ENCODE data around the gene GUF1.
A peak's percentile ranks its signal among the peaks of the same experiment; 100 is the strongest.
"Not testable (repeated sequence)": the region's sequence is repeated elsewhere in the genome, so short reads cannot be mapped to it uniquely, and the experiment has no call there.

The GUF1 gene

GRCh38 chr4:44725726-44726037 lies 47.5 kb downstream of the GUF1 start:
- intact Hi-C loops (cut with DNase I; ENCODE audit: low total_unique reads) = no loop called here

DNA sequence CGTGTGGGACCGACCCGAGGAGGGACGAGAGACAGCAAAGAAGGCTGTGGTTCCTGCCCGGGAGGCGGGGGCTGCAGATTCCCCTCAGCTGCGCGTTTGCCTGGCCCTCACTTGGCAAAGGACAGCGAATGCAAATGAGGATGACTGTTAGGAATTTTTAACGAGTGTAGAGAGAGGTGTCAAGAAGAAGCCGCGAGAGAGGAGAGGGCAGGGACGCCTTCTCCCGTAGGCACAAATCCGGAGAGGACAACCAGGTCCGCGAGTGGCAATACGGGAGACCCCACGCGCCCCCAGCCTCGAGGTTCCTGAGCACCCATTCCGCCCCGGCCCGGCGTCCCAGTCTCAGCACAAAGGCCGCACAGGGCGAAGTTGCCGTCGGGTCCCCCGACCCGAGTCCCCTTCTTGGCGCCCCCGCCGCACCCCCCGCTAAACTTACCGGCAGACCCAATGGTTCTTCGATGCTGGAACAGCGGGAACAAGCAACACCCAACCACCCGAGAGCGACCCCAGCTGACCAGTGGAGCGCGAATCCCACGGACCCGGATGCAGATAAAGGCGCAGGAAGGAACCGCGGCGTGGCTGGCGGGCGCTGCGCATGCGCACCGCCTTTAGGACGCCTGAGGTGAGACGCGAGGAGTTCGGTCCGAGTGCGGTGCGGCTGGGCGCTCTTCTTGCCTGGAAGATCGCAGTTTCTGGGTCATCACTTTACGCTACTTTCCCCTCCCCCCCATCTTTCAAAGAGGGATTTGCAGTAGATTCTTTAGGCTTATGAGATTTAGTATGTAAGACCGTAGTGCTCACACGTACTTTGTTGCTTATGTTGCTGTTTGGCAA lies 48.0 kb downstream of the GUF1 start, which contains the start of gene GNPDA2:
TSS of gene GNPDA2 (minus strand) at position 519 of the 834 bp plus-strand sequence. CDS start 4,349 bp downstream, outside the sequence.
- no peak for TF ChIP-seq CTCF (IDR thresholded peaks at IDR 0.05)
- Histone ChIP-seq H3K36me3 (no peaks in the 10 kb centered on the region), H3K4me1 (peaks cover 0 to 21% (median 9%) of the 10 kb centered on the region in 4 donors), H3K4me3 (peak within 1 kb of the TSS; percentile 80), H3K9me3 (no peaks in the 10 kb centered on the region), H3K27me3 (no peaks in the 10 kb centered on the region), H3K27ac (peak within 1 kb of the TSS; percentile 82 to 86)
- intact Hi-C loops (cut with DNase I; ENCODE audit: low total_unique reads) = no loop called here
- peak; percentile 92 to 95 for DNase-seq

More at GRCh38 chr4:44725726-44726037, 47.5 kb downstream of the GUF1 start:
- peak overlapping the region; percentile 80 for H3K4me3 ChIP-seq
- peaks cover 0 to 21% (median 9%) of the 10 kb centered on the region in 4 donors for H3K4me1 ChIP-seq
- H3K27me3 ChIP-seq = no peaks in the 10 kb centered on the region
- peak overlapping the region; percentile 82 to 86 for H3K27ac ChIP-seq
- DNase-seq = peak in 1 of 2 donors; percentile 21
- no peaks in the 10 kb centered on the region for H3K36me3 ChIP-seq
- TF ChIP-seq CTCF (IDR thresholded peaks at IDR 0.05) = no peak
- no peaks in the 10 kb centered on the region for H3K9me3 ChIP-seq

DNA sequence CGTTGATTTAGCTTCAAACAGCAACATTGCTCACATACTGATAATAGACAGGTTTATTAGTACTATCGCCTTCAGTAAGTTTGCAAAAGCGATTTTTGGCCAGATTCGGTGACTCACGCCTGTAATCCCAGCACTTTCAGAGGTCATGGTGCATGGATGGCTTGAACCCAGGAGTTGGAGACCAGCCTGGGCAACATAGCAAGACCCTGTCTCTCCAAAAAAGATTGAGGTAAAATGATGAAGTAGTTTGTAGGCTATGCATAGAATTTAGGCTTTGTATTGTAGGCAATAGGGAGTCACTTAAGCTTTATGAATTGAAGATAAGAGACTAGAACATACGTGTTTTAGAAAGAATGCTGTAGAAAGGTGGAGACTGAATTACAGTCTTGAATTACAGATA lies 49.3 kb downstream of the GUF1 start:
- Histone ChIP-seq H3K27me3 (no peaks in the 10 kb centered on the region), H3K4me3 (no peak overlapping the region), H3K27ac (no peak overlapping the region), H3K36me3 (no peaks in the 10 kb centered on the region), H3K9me3 (no peaks in the 10 kb centered on the region), H3K4me1 (peaks cover 0 to 21% (median 9%) of the 10 kb centered on the region in 4 donors)
- no peak for TF ChIP-seq CTCF (IDR thresholded peaks at IDR 0.05)
- DNase-seq = no peak
- intact Hi-C loops (cut with DNase I; ENCODE audit: low total_unique reads) = no loop called here

DNA sequence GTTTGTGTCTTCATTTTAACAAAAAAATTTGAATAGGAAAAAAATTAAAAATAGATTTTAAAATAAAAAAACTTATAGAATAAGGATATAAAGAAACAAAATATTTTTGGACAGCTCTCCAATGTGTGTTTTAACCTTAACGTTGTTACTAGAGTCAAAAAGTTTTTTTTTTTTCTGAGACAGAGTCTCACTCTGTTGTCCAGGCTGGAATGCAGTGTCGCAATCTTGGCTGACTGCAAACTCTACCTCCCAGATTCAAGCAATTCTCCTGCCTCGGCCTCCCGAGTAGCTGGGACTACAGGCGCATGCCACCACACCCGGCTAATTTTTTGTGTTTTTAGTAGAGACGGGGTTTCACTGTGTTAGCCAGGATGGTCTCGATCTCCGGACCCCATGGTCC lies 50.5 kb downstream of the GUF1 start:
- DNase-seq; H3K4me3 ChIP-seq; intact Hi-C loops (cut with DNase I; ENCODE audit: low total_unique reads); H3K36me3 ChIP-seq; H3K27ac ChIP-seq; H3K9me3 ChIP-seq; H3K27me3 ChIP-seq: not testable (repeated sequence)
- H3K4me1 ChIP-seq = peaks cover 0 to 17% (median 9%) of the 10 kb centered on the region in 4 donors

- no peak for DNase-seq
- H3K27me3 ChIP-seq = peaks cover 0 to 5% of the 10 kb centered on the region in 2 donors
- no peaks in the 10 kb centered on the region for H3K4me1 ChIP-seq
- no peak overlapping the region for H3K4me3 ChIP-seq
- intact Hi-C loops (cut with DNase I; ENCODE audit: low total_unique reads) = no loop called here
- H3K36me3 ChIP-seq = no peaks in the 10 kb centered on the region
- no peak for TF ChIP-seq CTCF (IDR thresholded peaks at IDR 0.05)
- H3K27ac ChIP-seq = no peak overlapping the region
- no peaks in the 10 kb centered on the region for H3K9me3 ChIP-seq
These were observed 58.7 kb downstream of the GUF1 start for GRCh38 chr4:44736900-44737299.

GRCh38 chr4:44738615-44739014 lies 60.4 kb downstream of the GUF1 start:
- Histone ChIP-seq H3K27ac (no peak overlapping the region), H3K4me1 (no peaks in the 10 kb centered on the region), H3K27me3 (peaks cover 0 to 5% of the 10 kb centered on the region in 2 donors), H3K4me3 (no peak overlapping the region), H3K9me3 (no peaks in the 10 kb centered on the region), H3K36me3 (no peaks in the 10 kb centered on the region)
- intact Hi-C loops (cut with DNase I; ENCODE audit: low total_unique reads) = no loop called here
- no peak for TF ChIP-seq CTCF (IDR thresholded peaks at IDR 0.05)
- no peak for DNase-seq

All from tibial artery (tissue), 4 donors.